Activated B cell treated with CpG ODN at 0.5 μM for 24 hours (primary cell): ENCODE measurements around the gene SOX6. TPM values are rescaled to one million over a fixed set of nuclear protein-coding genes. Genes with fewer than 3 reads are reported as not detected.

ENCODE experiments used
- ATAC-seq: fragments of 200-7000 bp; cut with Tn5 transposase; one replicate; pipeline ENCODE4 v1.10.0; 2021; ENCODE audit warnings: low read depth, mild to moderate bottlenecking, moderate library complexity
- CTCF ChIA-PET: fragments of 350-600 bp; sonication (Branson Sonifier 250); formaldehyde crosslinking; loops from one replicate; lab custom pipeline; 2021; ENCODE audit warnings: antibody characterized with exemption; lab: Charles Lee
- POLR2A ChIA-PET: fragments of 350-600 bp; sonication (Branson Sonifier 250); formaldehyde crosslinking; loops from one replicate; lab custom pipeline; 2021; ENCODE audit warnings: antibody characterized with exemption; lab: Charles Lee
- DNase-seq: peaks from one replicate; pipeline ENCODE4 v3.0.0; 2022
- H3K27ac Mint-ChIP-seq: one replicate; pipeline ENCODE4 v1.8.0; 2020; ENCODE audit warnings: mixed read lengths
- H3K27me3 Mint-ChIP-seq: one replicate; pipeline ENCODE4 v1.8.0; 2021; ENCODE audit warnings: mixed read lengths
- H3K36me3 Mint-ChIP-seq: one replicate; pipeline ENCODE4 v1.8.0; 2021; ENCODE audit warnings: low read depth, mixed read lengths
- H3K4me1 Mint-ChIP-seq: one replicate; pipeline ENCODE4 v1.8.0; 2021; ENCODE audit warnings: mixed read lengths
- H3K4me3 Mint-ChIP-seq: one replicate; pipeline ENCODE4 v1.8.0; 2020; ENCODE audit warnings: mild to moderate bottlenecking, mixed read lengths
- H3K9me3 Mint-ChIP-seq: one replicate; pipeline ENCODE4 v1.8.0; 2020; ENCODE audit warnings: mixed read lengths
- intact Hi-C: fragments of 100-400 bp; cut with micrococcal nuclease; formaldehyde crosslinking; loops from one replicate; pipeline ENCODE4 v1.15.1; 2024
- total RNA-seq: library from RNA; stranded (reverse); gene quantifications from 2 replicates; pipeline ENCODE4 v1.2.3, GENCODE V29; 2022
- TF ChIP-seq, protein P1 (sequence below): fragments of 200-600 bp; IDR thresholded peaks from one replicate; pipeline ENCODE4 v1.8.0; 2022; ENCODE audit warnings: antibody characterized with exemption, mild to moderate bottlenecking

Gene SOX6
- total RNA-seq, 1 donor from 2014 or later, result not detected

DNA sequence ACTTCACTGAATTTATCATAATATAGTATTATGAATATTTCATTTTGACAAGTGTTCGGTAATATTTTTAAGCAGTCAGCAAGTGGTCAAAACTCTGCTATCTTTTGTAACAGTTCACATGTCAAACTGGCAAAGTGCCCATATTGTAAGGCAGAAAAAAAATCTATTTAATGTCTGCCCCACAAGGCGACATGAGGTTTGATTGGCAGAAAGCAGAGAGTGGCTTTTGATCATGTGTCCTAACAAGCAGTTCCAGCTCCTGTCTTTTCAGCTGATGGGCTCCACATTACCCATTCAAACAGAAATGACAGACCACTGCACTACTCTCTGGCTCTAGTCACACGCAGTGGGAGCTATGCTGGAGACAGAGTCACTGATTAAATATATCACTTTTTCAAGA lies 59.0 kb downstream of the SOX6 start:
- Mint-ChIP-seq H3K9me3 (no peaks in the 10 kb centered on the region), H3K4me1 (no peaks in the 10 kb centered on the region), H3K27me3 (no peaks in the 10 kb centered on the region), H3K27ac (no peak overlapping the region), H3K36me3 (no peaks in the 10 kb centered on the region), H3K4me3 (no peak overlapping the region)
- POLR2A ChIA-PET, result no interaction called here
- ATAC-seq, result no peak
- DNase-seq, result no peak
- CTCF ChIA-PET, result no interaction called here
- TF ChIP-seq, protein P1, sequence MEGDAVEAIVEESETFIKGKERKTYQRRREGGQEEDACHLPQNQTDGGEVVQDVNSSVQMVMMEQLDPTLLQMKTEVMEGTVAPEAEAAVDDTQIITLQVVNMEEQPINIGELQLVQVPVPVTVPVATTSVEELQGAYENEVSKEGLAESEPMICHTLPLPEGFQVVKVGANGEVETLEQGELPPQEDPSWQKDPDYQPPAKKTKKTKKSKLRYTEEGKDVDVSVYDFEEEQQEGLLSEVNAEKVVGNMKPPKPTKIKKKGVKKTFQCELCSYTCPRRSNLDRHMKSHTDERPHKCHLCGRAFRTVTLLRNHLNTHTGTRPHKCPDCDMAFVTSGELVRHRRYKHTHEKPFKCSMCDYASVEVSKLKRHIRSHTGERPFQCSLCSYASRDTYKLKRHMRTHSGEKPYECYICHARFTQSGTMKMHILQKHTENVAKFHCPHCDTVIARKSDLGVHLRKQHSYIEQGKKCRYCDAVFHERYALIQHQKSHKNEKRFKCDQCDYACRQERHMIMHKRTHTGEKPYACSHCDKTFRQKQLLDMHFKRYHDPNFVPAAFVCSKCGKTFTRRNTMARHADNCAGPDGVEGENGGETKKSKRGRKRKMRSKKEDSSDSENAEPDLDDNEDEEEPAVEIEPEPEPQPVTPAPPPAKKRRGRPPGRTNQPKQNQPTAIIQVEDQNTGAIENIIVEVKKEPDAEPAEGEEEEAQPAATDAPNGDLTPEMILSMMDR, result no peak
- intact Hi-C loops, result no loop called here

DNA sequence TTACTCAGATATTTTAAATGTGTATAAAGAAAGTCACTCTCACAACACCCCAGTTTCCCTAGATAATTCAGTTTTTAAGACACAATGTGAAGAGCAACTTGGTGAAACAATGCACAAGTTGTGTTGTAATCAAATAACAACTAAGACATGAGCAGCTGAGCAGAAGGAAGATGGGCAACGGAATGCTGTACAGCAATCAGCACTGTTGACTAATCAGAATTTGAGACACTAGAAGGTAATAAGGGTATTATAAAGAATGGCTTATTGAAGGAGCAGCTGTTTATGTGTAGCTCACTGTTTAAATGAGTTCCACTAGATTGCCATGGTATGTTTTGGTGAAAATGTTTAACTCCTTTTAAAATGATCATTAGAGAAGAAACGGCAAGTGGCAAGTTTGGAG lies 60.1 kb downstream of the SOX6 start:
- no peaks in the 10 kb centered on the region for H3K4me1 Mint-ChIP-seq
- ChIA-PET CTCF (no interaction called here), POLR2A (no interaction called here)
- no peak overlapping the region for H3K4me3 Mint-ChIP-seq
- H3K27me3 Mint-ChIP-seq, result no peaks in the 10 kb centered on the region
- no peaks in the 10 kb centered on the region for H3K9me3 Mint-ChIP-seq
- ATAC-seq (no peak), DNase-seq (no peak)
- TF ChIP-seq, protein P1, result no peak
- intact Hi-C loops, result no loop called here
- no peaks in the 10 kb centered on the region for H3K36me3 Mint-ChIP-seq
- no peak overlapping the region for H3K27ac Mint-ChIP-seq

DNA sequence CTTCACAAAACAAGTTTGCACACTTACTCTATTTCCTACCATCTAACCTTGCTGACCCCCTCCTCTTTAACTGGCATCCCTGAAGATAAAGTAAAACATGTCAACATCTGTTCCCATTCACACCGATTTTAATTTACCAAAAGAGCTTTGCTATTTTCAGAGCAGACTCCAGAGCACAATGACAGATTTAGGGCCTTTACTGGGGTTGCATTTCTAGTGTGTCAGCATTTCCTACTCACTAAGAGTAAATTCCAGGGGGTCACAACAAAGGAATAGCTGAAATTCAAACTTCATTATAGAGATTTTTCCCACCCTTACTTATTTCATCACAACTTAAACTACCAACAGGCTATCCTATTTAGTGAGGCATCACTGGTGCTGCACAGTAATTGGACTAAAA lies 60.8 kb downstream of the SOX6 start:
- ChIA-PET CTCF (no interaction called here), POLR2A (no interaction called here)
- ATAC-seq (no peak), DNase-seq (no peak)
- no peaks in the 10 kb centered on the region for H3K9me3 Mint-ChIP-seq
- no peaks in the 10 kb centered on the region for H3K36me3 Mint-ChIP-seq
- no peaks in the 10 kb centered on the region for H3K27me3 Mint-ChIP-seq
- H3K4me3 Mint-ChIP-seq, result no peak overlapping the region
- no peak overlapping the region for H3K27ac Mint-ChIP-seq
- TF ChIP-seq, protein P1, result no peak
- intact Hi-C loops, result no loop called here
- H3K4me1 Mint-ChIP-seq, result no peaks in the 10 kb centered on the region

DNA sequence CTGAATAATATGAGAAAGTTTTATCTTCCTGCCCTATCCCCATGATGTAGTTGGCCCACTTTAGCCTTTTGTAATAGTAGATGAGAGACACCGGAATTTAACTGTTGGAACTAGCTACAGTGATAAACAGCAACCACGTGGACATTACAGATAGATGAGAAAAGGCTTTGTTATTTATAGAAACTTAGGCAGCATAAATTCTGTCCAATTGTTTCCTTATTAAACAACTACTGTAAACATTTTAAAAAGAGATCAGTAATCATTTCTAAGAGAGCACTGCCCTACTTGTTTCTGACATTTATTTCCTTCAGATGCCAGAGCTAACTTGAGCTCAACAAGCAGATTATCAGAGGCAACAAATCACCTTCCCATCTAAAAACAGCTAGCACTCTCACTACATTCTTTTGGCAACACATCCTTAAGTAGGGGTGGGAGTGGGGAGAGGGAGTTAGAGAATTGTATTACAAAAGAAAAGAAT lies 63.1 kb downstream of the SOX6 start:
- no peaks in the 10 kb centered on the region for H3K9me3 Mint-ChIP-seq
- ChIA-PET POLR2A (no interaction called here), CTCF (no interaction called here)
- intact Hi-C loops, result no loop called here
- TF ChIP-seq, protein P1, result no peak
- no peak overlapping the region for H3K27ac Mint-ChIP-seq
- ATAC-seq (no peak), DNase-seq (no peak)
- H3K27me3 Mint-ChIP-seq, result no peaks in the 10 kb centered on the region
- H3K4me1 Mint-ChIP-seq, result no peaks in the 10 kb centered on the region
- no peaks in the 10 kb centered on the region for H3K36me3 Mint-ChIP-seq
- H3K4me3 Mint-ChIP-seq, result no peak overlapping the region

DNA sequence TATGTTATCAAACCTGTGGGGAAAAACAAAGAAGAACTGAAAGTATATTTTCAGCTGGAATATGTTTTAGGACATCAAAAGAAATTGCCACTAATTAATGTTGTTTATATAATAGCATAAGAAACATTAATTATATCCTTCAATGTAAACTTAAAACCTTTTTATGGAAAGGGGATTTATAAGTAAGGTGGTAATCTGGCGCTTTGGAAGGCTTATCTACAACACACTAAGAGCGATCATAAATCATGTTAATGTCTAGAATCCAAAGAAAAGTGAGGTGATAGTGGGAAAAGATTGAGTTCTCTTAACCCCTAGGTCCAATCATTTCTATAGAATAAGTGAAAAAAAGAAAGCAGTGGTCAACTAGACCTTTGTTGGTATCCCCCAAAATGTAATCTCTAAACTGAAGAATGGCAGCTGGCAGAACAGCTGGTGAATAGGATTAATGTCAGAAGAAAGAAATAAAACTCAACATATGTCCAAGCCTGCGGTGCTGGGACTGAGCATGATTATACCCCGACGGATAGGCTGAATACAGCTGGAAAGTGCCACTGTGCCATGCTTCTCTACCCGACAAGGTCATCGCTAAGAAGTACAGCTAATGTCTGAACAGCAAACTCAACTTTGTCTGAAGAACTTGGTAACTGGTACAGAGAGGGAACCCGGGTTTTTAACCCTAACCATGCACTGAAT lies 64.0 kb downstream of the SOX6 start:
- intact Hi-C loops, result no loop called here
- DNase-seq, result no peak
- ChIA-PET POLR2A (no interaction called here), CTCF (no interaction called here)
- Mint-ChIP-seq H3K36me3 (no peaks in the 10 kb centered on the region), H3K4me3 (no peak overlapping the region), H3K27me3 (no peaks in the 10 kb centered on the region), H3K27ac (no peak overlapping the region), H3K4me1 (no peaks in the 10 kb centered on the region), H3K9me3 (no peaks in the 10 kb centered on the region)
- TF ChIP-seq, protein P1, result no peak
- no peak for ATAC-seq
